ENCODE results near the gene COQ2. TPM values are rescaled to one million over a fixed set of nuclear protein-coding genes. Genes with fewer than 3 reads are reported as not detected.

COQ2 gene
- polyA plus RNA-seq, 1 donor (not counting 4 experiments of a cell fraction or from before 2014, with no cell fraction given) = 29.1 TPM

GRCh38 chr4:83250687-83251446 lies 33.7 kb downstream of the COQ2 start:
- Histone ChIP-seq H3K4me1 (ENCODE audit: control insufficient read depth, extremely low read depth, insufficient read depth, low read length) (peaks cover 5% of the 10 kb centered on the region), H2AFZ (ENCODE audit: control insufficient read depth, low read length) (no peak overlapping the region), H3K9me1 (ENCODE audit: control insufficient read depth, extremely low read depth, insufficient read depth, low read length) (no peaks in the 10 kb centered on the region), H3K4me3 (ENCODE audit: control insufficient read depth in 2 of 3, extremely low read depth in 1 of 3, insufficient read depth in 2 of 3, low read depth in 1 of 3, low read length in 3 of 3) (no peak overlapping the region), H4K20me1 (ENCODE audit: control insufficient read depth, extremely low read depth, insufficient read depth, low read length) (no peaks in the 10 kb centered on the region), H3K4me2 (ENCODE audit: control insufficient read depth, extremely low read depth, insufficient read depth, low read depth, low read length) (no peak overlapping the region), H3K27me3 (ENCODE audit: control insufficient read depth, extremely low read depth, insufficient read depth, low read length) (no peaks in the 10 kb centered on the region), H3K79me2 (ENCODE audit: control insufficient read depth, insufficient read depth, low read length) (no peaks in the 10 kb centered on the region), H3K9ac (ENCODE audit: control insufficient read depth, extremely low read depth, insufficient read depth, low read length) (no peak overlapping the region), H3K27ac (ENCODE audit: control insufficient read depth, insufficient read depth, low read length) (no peak overlapping the region), H3K9me3 (ENCODE audit: control insufficient read depth, low read depth, low read length) (no peaks in the 10 kb centered on the region), H3K36me3 (ENCODE audit: control insufficient read depth in 2 of 2, extremely low read depth in 1 of 2, insufficient read depth in 2 of 2, low read length in 2 of 2) (no peaks in the 10 kb centered on the region)
- DNase-seq (ENCODE audit: low read depth, low spot score) (no peak), FAIRE-seq (no peak)
- dilution Hi-C loops (cut with MboI; ENCODE audit: extremely low pct_ligation_motif_present, low sequenced_read_pairs) = no loop called here
- TF ChIP-seq CTCF (optimal IDR thresholded peaks at IDR 0.05 in 1 of 3, IDR thresholded peaks at IDR 0.05 in 1 of 3, conservative IDR thresholded peaks at IDR 0.05 in 1 of 3; ENCODE audit: extremely low read depth in 1 of 3, insufficient read depth in 2 of 3, low read length in 3 of 3) (no peak), EZH2 (IDR thresholded peaks at IDR 0.05; ENCODE audit: low read length) (no peak)

GRCh38 chr4:83248486-83248885 lies 36.1 kb downstream of the COQ2 start:
- no peaks in the 10 kb centered on the region for H3K9me1 ChIP-seq (ENCODE audit: control insufficient read depth, extremely low read depth, insufficient read depth, low read length)
- no peak overlapping the region for H3K27ac ChIP-seq (ENCODE audit: control insufficient read depth, insufficient read depth, low read length)
- no peak overlapping the region for H3K4me2 ChIP-seq (ENCODE audit: control insufficient read depth, extremely low read depth, insufficient read depth, low read depth, low read length)
- H3K9me3 ChIP-seq (ENCODE audit: control insufficient read depth, low read depth, low read length) = no peaks in the 10 kb centered on the region
- DNase-seq (ENCODE audit: low read depth, low spot score) (no peak), FAIRE-seq (no peak)
- no peaks in the 10 kb centered on the region for H3K36me3 ChIP-seq (ENCODE audit: control insufficient read depth in 2 of 2, extremely low read depth in 1 of 2, insufficient read depth in 2 of 2, low read length in 2 of 2)
- no peak overlapping the region for H3K9ac ChIP-seq (ENCODE audit: control insufficient read depth, extremely low read depth, insufficient read depth, low read length)
- H3K4me3 ChIP-seq (ENCODE audit: control insufficient read depth in 2 of 3, extremely low read depth in 1 of 3, insufficient read depth in 2 of 3, low read depth in 1 of 3, low read length in 3 of 3) = no peak overlapping the region
- H3K4me1 ChIP-seq (ENCODE audit: control insufficient read depth, extremely low read depth, insufficient read depth, low read length) = peaks cover 5% of the 10 kb centered on the region
- no peaks in the 10 kb centered on the region for H3K27me3 ChIP-seq (ENCODE audit: control insufficient read depth, extremely low read depth, insufficient read depth, low read length)
- TF ChIP-seq EZH2 (IDR thresholded peaks at IDR 0.05; ENCODE audit: low read length) (no peak), CTCF (optimal IDR thresholded peaks at IDR 0.05 in 1 of 3, IDR thresholded peaks at IDR 0.05 in 1 of 3, conservative IDR thresholded peaks at IDR 0.05 in 1 of 3; ENCODE audit: extremely low read depth in 1 of 3, insufficient read depth in 2 of 3, low read length in 3 of 3) (no peak)
- H2AFZ ChIP-seq (ENCODE audit: control insufficient read depth, low read length) = no peak overlapping the region
- no peaks in the 10 kb centered on the region for H3K79me2 ChIP-seq (ENCODE audit: control insufficient read depth, insufficient read depth, low read length)
- dilution Hi-C loops (cut with MboI; ENCODE audit: extremely low pct_ligation_motif_present, low sequenced_read_pairs) = no loop called here
- H4K20me1 ChIP-seq (ENCODE audit: control insufficient read depth, extremely low read depth, insufficient read depth, low read length) = no peaks in the 10 kb centered on the region
